A673 (cell line): ENCODE results near the gene ACAD11.

Experiments
- EZH2 ChIP-seq: fragments of 200-600 bp; sonication (generic); IDR thresholded peaks from 2 replicates; pipeline ENCODE4 v1.6.1; 2017; ENCODE audit warnings: borderline replicate concordance, low read depth, mild to moderate bottlenecking, mixed read lengths, antibody characterized with exemption, low read length; ENCODE audit not compliant: poor library complexity, severe bottlenecking
- TF ChIP-seq, protein P1 (sequence below): fragments of 300-800, 200-600 bp; sonication (generic); conservative IDR thresholded peaks from 2 replicates; pipeline ENCODE4 v1.5.1; 2017; ENCODE audit warnings: low read depth, mild to moderate bottlenecking, antibody characterized with exemption, low read length, moderate library complexity, mixed read lengths

DNA sequence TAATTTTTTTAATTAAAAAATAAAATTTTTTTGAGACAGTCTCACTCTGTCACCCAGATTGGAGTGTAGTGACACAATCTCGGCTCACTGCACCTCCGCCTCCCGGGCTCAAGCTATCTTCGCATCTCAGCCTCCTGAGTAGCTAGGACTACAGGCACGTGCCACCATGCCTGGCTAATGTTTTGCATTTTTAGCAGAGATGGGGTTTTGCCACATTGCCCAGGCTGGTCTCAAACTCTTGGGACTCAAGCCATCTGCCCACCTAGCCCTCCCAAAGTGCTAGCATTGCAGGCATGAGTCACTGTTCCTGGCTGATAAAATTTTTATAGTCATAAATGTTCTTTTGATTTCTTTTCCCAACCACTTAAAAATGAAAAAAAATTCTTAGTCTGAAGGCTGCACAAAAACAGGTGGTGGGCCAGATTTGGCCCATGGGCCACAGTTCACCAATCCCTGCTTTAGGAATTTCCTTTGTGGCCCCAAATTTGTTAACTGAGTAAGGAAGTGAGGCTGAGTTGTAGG lies 9.7 kb upstream of the ACAD11 start:
- TF ChIP-seq, protein P1, sequence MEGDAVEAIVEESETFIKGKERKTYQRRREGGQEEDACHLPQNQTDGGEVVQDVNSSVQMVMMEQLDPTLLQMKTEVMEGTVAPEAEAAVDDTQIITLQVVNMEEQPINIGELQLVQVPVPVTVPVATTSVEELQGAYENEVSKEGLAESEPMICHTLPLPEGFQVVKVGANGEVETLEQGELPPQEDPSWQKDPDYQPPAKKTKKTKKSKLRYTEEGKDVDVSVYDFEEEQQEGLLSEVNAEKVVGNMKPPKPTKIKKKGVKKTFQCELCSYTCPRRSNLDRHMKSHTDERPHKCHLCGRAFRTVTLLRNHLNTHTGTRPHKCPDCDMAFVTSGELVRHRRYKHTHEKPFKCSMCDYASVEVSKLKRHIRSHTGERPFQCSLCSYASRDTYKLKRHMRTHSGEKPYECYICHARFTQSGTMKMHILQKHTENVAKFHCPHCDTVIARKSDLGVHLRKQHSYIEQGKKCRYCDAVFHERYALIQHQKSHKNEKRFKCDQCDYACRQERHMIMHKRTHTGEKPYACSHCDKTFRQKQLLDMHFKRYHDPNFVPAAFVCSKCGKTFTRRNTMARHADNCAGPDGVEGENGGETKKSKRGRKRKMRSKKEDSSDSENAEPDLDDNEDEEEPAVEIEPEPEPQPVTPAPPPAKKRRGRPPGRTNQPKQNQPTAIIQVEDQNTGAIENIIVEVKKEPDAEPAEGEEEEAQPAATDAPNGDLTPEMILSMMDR = no peak
- no peak for TF ChIP-seq EZH2
